ENCODE results near the gene CCDC7. TPM values are rescaled to one million over a fixed set of nuclear protein-coding genes. Genes with fewer than 3 reads are reported as not detected.
A peak's percentile ranks its signal among the peaks of the same experiment; 100 is the strongest.
"Not testable (repeated sequence)": the region's sequence is repeated elsewhere in the genome, so short reads cannot be mapped to it uniquely, and the experiment has no call there.

CCDC7 gene
- total RNA-seq: 146 TPM

- DNase-seq: peak; percentile 72
Measured at GRCh38 chr10:32445740-32446535, at the start of gene CCDC7. TSS of gene CCDC7 (plus strand) at chr10:32446140. CDS start at chr10:32451643, 5,503 bp downstream.

GRCh38 chr10:32397163-32397562, 48.8 kb upstream of the CCDC7 start:
- not testable (repeated sequence) for DNase-seq

DNA sequence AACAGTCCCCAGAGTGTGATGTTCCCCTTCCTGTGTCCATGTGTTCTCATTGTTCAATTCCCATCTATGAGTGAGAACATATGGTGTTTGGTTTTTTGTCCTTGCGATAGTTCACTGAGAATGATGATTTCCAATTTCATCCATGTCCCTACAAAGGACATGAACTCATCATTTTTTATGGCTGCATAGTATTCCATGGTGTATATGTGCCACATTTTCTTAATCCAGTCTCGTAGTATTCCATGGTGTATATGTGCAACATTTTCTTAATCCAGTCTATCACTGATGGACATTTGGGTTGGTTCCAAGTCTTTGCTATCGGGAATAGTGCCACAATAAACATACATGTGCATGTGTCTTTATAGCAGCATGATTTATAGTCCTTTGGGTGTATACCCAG, 46.2 kb upstream of the CCDC7 start:
- not testable (repeated sequence) for DNase-seq

DNA sequence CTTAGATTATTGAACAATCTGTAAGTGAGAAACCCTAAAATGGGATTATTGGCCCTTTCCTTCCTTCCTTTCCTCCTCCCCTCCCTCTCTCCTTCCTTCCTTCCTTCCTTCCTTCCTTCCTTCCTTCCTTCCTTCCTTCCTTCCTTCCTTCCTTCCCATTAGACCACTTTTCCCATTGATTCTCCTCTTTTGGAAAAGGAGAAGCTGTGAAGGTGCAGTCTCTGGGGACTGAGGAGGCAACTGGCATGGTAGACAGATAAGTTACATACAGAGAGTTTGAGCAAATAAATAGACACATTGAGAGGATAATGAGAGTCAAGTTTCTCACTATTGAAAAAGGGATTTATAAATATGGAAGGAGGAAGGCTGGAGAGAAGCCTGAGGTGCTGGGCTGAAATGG, 45.0 kb upstream of the CCDC7 start:
- no peak for DNase-seq

- no peak for DNase-seq
Measured at GRCh38 chr10:32402499-32402898, 43.4 kb upstream of the CCDC7 start.

- no peak for DNase-seq
Measured at GRCh38 chr10:32403091-32403490, 42.8 kb upstream of the CCDC7 start.

DNA sequence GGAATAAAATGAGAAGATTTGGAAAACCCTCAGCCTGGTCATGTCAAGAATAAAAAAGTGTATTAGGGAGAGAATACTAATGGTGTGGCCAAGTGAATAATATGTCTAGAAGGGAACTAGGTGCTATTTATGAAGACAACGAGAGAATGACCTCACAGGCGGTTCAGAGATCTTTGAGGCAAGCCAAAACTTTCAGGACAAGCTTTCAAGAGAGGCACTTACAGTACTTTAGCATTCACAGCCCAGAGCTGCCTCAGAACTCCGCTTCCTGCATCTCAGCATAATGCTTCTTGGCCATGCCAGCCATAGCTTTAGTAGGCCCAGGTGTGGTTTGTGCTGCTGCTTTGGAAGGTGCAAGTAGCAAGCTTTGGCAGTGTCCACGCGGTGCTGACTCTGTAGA, 37.2 kb upstream of the CCDC7 start:
- no peak for DNase-seq

DNA sequence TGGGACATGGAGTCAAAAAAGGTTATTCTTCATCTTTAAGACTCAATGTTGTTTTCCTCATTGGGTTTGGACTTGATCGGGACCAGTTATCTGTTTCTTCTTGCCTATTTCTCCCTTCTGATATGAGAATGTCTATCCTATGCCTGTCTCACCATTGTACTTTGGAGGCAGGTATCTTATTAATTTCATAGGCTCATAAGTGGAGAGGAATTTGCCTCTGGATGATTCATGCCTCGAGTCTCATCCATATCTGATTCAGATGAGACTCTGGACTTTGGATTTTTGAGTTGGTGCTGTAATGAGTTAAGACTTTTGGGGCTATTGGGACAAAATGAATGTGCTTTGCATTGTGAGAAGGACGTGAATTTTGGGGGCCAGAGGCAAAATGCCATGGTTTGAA, 36.2 kb upstream of the CCDC7 start:
- no peak for DNase-seq

DNA sequence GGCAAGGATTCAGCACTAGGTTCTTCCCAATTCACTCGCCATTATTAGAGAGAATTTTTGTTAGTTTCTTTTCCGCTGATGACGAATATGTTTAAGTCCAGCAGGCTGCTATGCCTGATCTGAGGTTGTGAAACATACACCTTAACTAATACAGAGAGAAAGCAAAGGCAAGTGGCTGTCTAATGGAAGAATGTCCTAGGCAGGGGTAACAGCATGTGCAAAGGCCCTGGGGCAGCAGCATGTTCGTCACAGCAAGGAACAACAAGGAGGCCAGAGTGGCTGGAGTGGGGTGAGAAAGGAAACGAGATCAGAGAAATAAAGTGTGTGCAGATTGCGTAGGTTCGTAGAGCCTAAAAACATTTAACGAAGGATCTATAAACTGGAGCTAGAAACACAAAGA, 35.4 kb upstream of the CCDC7 start:
- DNase-seq: no peak

GRCh38 chr10:32411797-32412498, 34.0 kb upstream of the CCDC7 start:
- DNase-seq: no peak

GRCh38 chr10:32412499-32412853, 33.5 kb upstream of the CCDC7 start:
- no peak for DNase-seq

- DNase-seq: peak; percentile 9
Measured at GRCh38 chr10:32413513-32413912, 32.4 kb upstream of the CCDC7 start.

DNA sequence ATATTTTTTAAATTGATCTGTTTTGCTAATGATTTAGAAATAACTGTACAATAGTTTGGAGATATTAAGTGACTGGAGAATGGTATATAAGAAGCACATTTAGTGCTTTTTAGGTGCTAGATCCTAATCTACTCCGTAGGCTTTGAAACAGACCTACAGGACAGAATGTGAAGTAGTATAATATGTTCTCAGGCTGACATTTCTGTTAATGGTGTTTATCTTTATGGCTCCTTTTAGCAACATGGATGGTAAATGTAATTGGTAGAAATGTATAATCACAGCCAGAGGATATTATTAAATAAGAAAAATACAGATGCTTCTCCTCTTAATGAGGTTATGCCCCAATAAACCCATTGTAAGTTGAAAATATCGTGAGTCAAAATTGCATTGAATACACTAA, 30.6 kb upstream of the CCDC7 start:
- no peak for DNase-seq

- DNase-seq: peak; percentile 21
Measured at GRCh38 chr10:32417911-32418547, 27.9 kb upstream of the CCDC7 start.

DNA sequence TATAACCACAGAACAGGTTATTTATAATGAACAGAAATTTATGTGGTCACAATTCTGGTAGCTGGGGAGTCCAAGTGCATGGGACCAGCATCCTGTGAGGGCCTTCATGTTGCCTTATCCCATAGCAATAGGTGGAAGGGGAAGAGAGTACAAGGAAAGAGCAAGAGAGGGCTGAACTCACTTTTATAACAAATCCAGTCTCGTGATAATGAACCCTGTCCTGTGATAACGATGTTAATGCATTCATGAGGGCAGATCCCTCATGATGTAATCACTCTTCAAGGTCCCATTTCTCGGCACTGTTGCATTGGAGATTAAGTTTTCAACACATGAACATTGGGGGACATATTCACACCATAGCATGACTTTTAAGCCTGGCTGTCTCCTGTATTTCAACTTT, 27.4 kb upstream of the CCDC7 start:
- DNase-seq: no peak

- DNase-seq: no peak
Measured at GRCh38 chr10:32419615-32420014, 26.3 kb upstream of the CCDC7 start.

DNA sequence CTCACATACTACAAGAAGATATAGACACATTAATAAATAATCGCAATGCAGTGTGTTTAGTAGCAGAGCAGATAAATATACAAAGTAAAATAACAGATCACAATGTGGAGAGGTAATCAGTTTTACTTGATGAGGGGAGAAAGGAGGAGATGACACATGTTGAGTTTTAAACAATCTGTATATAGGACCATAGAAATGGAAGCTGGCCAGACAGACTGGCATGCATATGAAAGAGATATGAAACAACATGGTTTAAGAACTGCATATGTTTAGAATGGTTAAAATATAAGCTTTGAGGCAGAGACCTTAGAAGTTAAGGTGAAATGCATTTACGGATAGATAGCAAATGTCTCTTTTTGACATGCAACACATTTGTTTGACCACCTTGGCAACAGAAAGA, 19.8 kb upstream of the CCDC7 start:
- no peak for DNase-seq

- DNase-seq: no peak
Measured at GRCh38 chr10:32433542-32433941, 12.4 kb upstream of the CCDC7 start.

- DNase-seq: no peak
Measured at GRCh38 chr10:32436215-32436614, 9.7 kb upstream of the CCDC7 start.

GRCh38 chr10:32437334-32437733, 8.6 kb upstream of the CCDC7 start:
- DNase-seq: no peak

DNA sequence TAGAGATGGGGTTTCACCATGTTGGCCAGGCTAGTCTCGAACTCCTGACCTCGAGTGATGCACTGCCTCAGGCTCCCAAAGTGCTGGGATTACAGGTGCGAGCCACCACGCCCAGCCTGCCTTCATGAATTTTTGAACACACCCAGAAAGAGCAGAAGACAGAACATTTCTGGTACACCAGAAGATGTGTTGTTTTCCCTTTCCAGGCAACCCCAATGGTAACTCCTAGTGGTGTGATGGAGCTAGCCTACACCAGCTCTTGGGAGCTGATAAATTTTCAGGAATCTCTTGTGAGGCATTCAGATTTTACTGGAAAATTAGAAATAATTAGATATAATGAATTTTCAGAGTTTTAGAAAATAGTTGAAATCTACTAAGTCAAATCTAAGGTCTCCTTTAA, 904 bp upstream of the CCDC7 start:
- no peak for DNase-seq

GRCh38 chr10:32446536-32447406, 831 bp downstream of the CCDC7 start:
- DNase-seq: no peak

- DNase-seq: no peak
Measured at GRCh38 chr10:32454148-32454547, 8.2 kb downstream of the CCDC7 start.

Data from occipital lobe (tissue), 2 donors.